ENCODE measurements around the gene FOXP1. TPM values are rescaled to one million over a fixed set of nuclear protein-coding genes. Genes with fewer than 3 reads are reported as not detected.
A peak's percentile ranks its signal among the peaks of the same experiment; 100 is the strongest.

FOXP1 gene
- total and polyA plus RNA-seq, 2 of the 8 experiments (the other 6 are each of a cell fraction or from before 2014, with no cell fraction given) = 13.9 to 25.4 TPM

- Histone ChIP-seq H3K27me3 (replicated peaks in 1 of 4; ENCODE audit: control insufficient read depth in 3 of 4, extremely low read depth in 1 of 4, insufficient read depth in 3 of 4, low read length in 3 of 4) (no peaks in the 10 kb centered on the region), H3K14ac (ENCODE audit: insufficient read length) (no peak overlapping the region), H3K56ac (replicated peaks; ENCODE audit: insufficient read length, low read depth, low read length) (no peak overlapping the region), H2BK12ac (ENCODE audit: low read depth, low read length) (no peak overlapping the region), H2BK20ac (ENCODE audit: low read length) (no peak overlapping the region), H3K9ac (replicated peaks in 1 of 4; ENCODE audit: extremely low read depth in 1 of 4, low read depth in 3 of 4, low read length in 3 of 4) (no peak overlapping the region), H3K4me3 (ENCODE audit: extremely low read depth in 1 of 4, insufficient read depth in 2 of 4, low read depth in 3 of 4, low read length in 4 of 4) (no peak overlapping the region), H4K8ac (ENCODE audit: extremely low read depth, insufficient read depth, low read length) (no peak overlapping the region), H4K20me1 (replicated peaks in 1 of 2; ENCODE audit: control insufficient read depth in 1 of 2, insufficient read depth in 2 of 2, low read length in 2 of 2) (peaks cover 0 to 2% of the 10 kb centered on the region in 2 experiments), H3K79me2 (ENCODE audit: control insufficient read depth in 1 of 2, insufficient read depth in 2 of 2, low read length in 2 of 2) (no peaks in the 10 kb centered on the region), H2BK15ac (ENCODE audit: low read length) (no peak overlapping the region), H2AK5ac (ENCODE audit: low read depth, low read length) (no peak overlapping the region), H2AFZ (ENCODE audit: low read length) (no peak overlapping the region), H4K5ac (ENCODE audit: insufficient read length, low read depth, low read length) (peak overlapping the region; percentile 13), H3K4me1 (replicated peaks in 1 of 4; ENCODE audit: control insufficient read depth in 3 of 4, insufficient read depth in 4 of 4, low read length in 3 of 4) (peaks cover 2 to 13% (median 5%) of the 10 kb centered on the region in 4 experiments; a peak in 4 of 7 replicates), H4K91ac (replicated peaks; ENCODE audit: insufficient read length, low read length) (no peak overlapping the region), H3K27ac (ENCODE audit: low read depth, low read length) (no peak overlapping the region), H3K18ac (ENCODE audit: extremely low read depth, low read length) (no peak overlapping the region), H3K9me3 (ENCODE audit: insufficient read depth in 2 of 2, low read depth in 1 of 2, low read length in 1 of 2) (no peaks in the 10 kb centered on the region), H3K79me1 (ENCODE audit: low read depth, low read length) (no peaks in the 10 kb centered on the region; the same call in 1 of the 2 replicates), H3K23me2 (ENCODE audit: low read depth, low read length) (no peaks in the 10 kb centered on the region), H3K23ac (ENCODE audit: insufficient read length) (no peak overlapping the region), H2BK5ac (ENCODE audit: low read depth, low read length) (no peak overlapping the region), H3K4me2 (ENCODE audit: insufficient read depth in 1 of 2, low read depth in 2 of 2, low read length in 2 of 2) (no peak overlapping the region), H3K4ac (replicated peaks; ENCODE audit: insufficient read length, low read depth, low read length) (no peak overlapping the region), H3K36me3 (ENCODE audit: control insufficient read depth in 2 of 4, insufficient read depth in 4 of 4, low read length in 3 of 4) (no peaks in the 10 kb centered on the region), H2BK120ac (replicated peaks; ENCODE audit: low read depth, low read length) (no peak overlapping the region)
- TF ChIP-seq RXRA (IDR thresholded peaks at IDR 0.05; ENCODE audit: insufficient read depth, low read depth, low read length) (no peak), SIRT6 (IDR thresholded peaks at IDR 0.05; ENCODE audit: low read length) (no peak)
- CTCF ChIA-PET (ENCODE audit: partially characterized antibody) = interaction anchor here (0.9 to 2.3 kb wide), 12 partner anchors 9 to 431 kb away, joined by 3 to 14 read pairs (median 3); no protein-coding TSS in a partner anchor
- DNase-seq (ENCODE audit: low read depth in 1 of 2, low spot score in 2 of 2) (no peak), FAIRE-seq (peak; percentile 57)
- 71% methylated on average over 3 of the region's 3 CpGs; no CpG with 5 or more reads in 1 of the 2 experiments for WGBS, 2 experiments (ENCODE audit: extremely low coverage in 1 of 2, insufficient coverage in 1 of 2, insufficient read length in 1 of 2, insufficient replicate concordance in 2 of 2, low coverage in 1 of 2, low lambda C conversion rate in 2 of 2, missing lambda C conversion rate in 1 of 2)
- POLR2A ChIA-PET (ENCODE audit: partially characterized antibody) = no interaction called here
Measured at GRCh38 chr3:71511037-71511436, 72.5 kb downstream of the FOXP1 start.

Measured in H1 (cell line).